K562 (cell line): ENCODE measurements around the gene PPP1R12B.
"Not testable (repeated sequence)": the region's sequence is repeated elsewhere in the genome, so short reads cannot be mapped to it uniquely, and the experiment has no call there.

Experiments
- ADNP ChIP-seq: fragments of 200-800 bp; sonication (Bioruptor generic); IDR thresholded peaks from 2 replicates; pipeline ENCODE4 v1.6.1; 2016; ENCODE audit warnings: missing genetic modification characterization, missing compliant biosample characterization
- ATF3 ChIP-seq, 2 experiments: fragments of 450-650 bp in 1 of 2; sonication (generic) in 1 of 2; formaldehyde crosslinking in 1 of 2; IDR thresholded peaks in 1 of 2; conservative IDR thresholded peaks in 1 of 2; 2 replicates each; pipeline versions ENCODE4 v1.6.1 to v1.8.1; 2016 to 2023; ENCODE audit warnings: mild to moderate bottlenecking in 2 of 2, moderate library complexity in 2 of 2, inconsistent platforms in 1 of 2, missing genetic modification reagents in 1 of 2
- CEBPB ChIP-seq: fragments of 450-650 bp; IDR thresholded peaks from 2 replicates; pipeline ENCODE4 v1.6.1; 2016; ENCODE audit warnings: missing genetic modification characterization, missing compliant biosample characterization
- DPF2 ChIP-seq: fragments of 450-650 bp; IDR thresholded peaks from 2 replicates; pipeline ENCODE4 v1.6.1; 2016
- TBL1XR1 ChIP-seq, 2 experiments: IDR thresholded peaks; 2 replicates each; pipeline ENCODE4 v1.6.1; 2012; ENCODE audit warnings: improper control_type of control experiment in 2 of 2, low read length in 2 of 2, mild to moderate bottlenecking in 1 of 2
- TF ChIP-seq, protein P1 (sequence below), 3 experiments: IDR thresholded peaks in 2 of 3; conservative IDR thresholded peaks in 1 of 3; 2 replicates each; pipeline ENCODE4 v1.5.1; 2011 to 2012; ENCODE audit warnings: low read length in 3 of 3, mild to moderate bottlenecking in 3 of 3, control low read depth in 2 of 3, improper control_type of control experiment in 1 of 3, inconsistent platforms in 1 of 3, low read depth in 1 of 3, mixed read lengths in 1 of 3, moderate library complexity in 1 of 3; ENCODE audit not compliant: insufficient read depth in 2 of 3
- TF ChIP-seq, protein P2 (sequence below), 2 experiments: fragments of 450-650 bp; formaldehyde crosslinking in 1 of 2; IDR thresholded peaks; 2 replicates each; pipeline versions ENCODE4 v1.4.0 to v1.6.1; 2014 to 2020; ENCODE audit warnings: mild to moderate bottlenecking in 2 of 2, borderline replicate concordance in 1 of 2, low read depth in 1 of 2

- TF ChIP-seq, protein P1, sequence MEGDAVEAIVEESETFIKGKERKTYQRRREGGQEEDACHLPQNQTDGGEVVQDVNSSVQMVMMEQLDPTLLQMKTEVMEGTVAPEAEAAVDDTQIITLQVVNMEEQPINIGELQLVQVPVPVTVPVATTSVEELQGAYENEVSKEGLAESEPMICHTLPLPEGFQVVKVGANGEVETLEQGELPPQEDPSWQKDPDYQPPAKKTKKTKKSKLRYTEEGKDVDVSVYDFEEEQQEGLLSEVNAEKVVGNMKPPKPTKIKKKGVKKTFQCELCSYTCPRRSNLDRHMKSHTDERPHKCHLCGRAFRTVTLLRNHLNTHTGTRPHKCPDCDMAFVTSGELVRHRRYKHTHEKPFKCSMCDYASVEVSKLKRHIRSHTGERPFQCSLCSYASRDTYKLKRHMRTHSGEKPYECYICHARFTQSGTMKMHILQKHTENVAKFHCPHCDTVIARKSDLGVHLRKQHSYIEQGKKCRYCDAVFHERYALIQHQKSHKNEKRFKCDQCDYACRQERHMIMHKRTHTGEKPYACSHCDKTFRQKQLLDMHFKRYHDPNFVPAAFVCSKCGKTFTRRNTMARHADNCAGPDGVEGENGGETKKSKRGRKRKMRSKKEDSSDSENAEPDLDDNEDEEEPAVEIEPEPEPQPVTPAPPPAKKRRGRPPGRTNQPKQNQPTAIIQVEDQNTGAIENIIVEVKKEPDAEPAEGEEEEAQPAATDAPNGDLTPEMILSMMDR (IDR thresholded peaks at IDR 0.05 in 2 of 3, conservative IDR thresholded peaks at IDR 0.05 in 1 of 3; ENCODE audit: insufficient read depth in 2 of 3, low read depth in 1 of 3, low read length in 3 of 3) = not testable (repeated sequence)
- TF ChIP-seq TBL1XR1 (IDR thresholded peaks at IDR 0.05; ENCODE audit: low read length in 2 of 2); DPF2; ATF3 (IDR thresholded peaks at IDR 0.05); ATF3 (CRISPR knock-in tag; conservative IDR thresholded peaks at IDR 0.05); ADNP (tag); CEBPB (tag): not testable (repeated sequence)
- TF ChIP-seq, protein P2, sequence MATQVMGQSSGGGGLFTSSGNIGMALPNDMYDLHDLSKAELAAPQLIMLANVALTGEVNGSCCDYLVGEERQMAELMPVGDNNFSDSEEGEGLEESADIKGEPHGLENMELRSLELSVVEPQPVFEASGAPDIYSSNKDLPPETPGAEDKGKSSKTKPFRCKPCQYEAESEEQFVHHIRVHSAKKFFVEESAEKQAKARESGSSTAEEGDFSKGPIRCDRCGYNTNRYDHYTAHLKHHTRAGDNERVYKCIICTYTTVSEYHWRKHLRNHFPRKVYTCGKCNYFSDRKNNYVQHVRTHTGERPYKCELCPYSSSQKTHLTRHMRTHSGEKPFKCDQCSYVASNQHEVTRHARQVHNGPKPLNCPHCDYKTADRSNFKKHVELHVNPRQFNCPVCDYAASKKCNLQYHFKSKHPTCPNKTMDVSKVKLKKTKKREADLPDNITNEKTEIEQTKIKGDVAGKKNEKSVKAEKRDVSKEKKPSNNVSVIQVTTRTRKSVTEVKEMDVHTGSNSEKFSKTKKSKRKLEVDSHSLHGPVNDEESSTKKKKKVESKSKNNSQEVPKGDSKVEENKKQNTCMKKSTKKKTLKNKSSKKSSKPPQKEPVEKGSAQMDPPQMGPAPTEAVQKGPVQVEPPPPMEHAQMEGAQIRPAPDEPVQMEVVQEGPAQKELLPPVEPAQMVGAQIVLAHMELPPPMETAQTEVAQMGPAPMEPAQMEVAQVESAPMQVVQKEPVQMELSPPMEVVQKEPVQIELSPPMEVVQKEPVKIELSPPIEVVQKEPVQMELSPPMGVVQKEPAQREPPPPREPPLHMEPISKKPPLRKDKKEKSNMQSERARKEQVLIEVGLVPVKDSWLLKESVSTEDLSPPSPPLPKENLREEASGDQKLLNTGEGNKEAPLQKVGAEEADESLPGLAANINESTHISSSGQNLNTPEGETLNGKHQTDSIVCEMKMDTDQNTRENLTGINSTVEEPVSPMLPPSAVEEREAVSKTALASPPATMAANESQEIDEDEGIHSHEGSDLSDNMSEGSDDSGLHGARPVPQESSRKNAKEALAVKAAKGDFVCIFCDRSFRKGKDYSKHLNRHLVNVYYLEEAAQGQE (IDR thresholded peaks at IDR 0.05; ENCODE audit: borderline replicate concordance) = not testable (repeated sequence)
- TF ChIP-seq, protein P2 (CRISPR knock-in tag; IDR thresholded peaks at IDR 0.05; ENCODE audit: low read depth) = not testable (repeated sequence)
Observed at GRCh38 chr1:202528096-202528722, 179.7 kb downstream of the PPP1R12B start.
